PC-9 (cell line): ENCODE measurements around the gene STK39. TPM values are rescaled to one million over a fixed set of nuclear protein-coding genes. Genes with fewer than 3 reads are reported as not detected.

ENCODE experiments used
- BruUV-seq: library from RNA; stranded (reverse); fragments of 400-500 nt; replicated peaks from 2 replicates; lab custom pipeline; 2021; lab: Mats Ljungman, UMichigan
- CTCF ChIA-PET: fragments of 300-600 bp; sonication (Branson Sonifier 250); formaldehyde crosslinking; loops from one replicate; lab custom pipeline; 2022; ENCODE audit warnings: antibody characterized with exemption; lab: Charles Lee
- POLR2A ChIA-PET: fragments of 300-600 bp; sonication (Branson Sonifier 250); formaldehyde crosslinking; loops from one replicate; lab custom pipeline; 2022; ENCODE audit warnings: antibody characterized with exemption; ENCODE audit not compliant: unreplicated experiment; lab: Charles Lee
- DNase-seq, 2 experiments: peaks; one replicate each; pipeline versions ENCODE4 v3.0.0 to v3.0.0-alpha.2; 2015 to 2022; ENCODE audit warnings: mixed read lengths in 1 of 2
- H2AFZ ChIP-seq: fragments of 200-600 bp; sonication (generic); 2 replicates; pipeline ENCODE4 v1.8.1; 2017; ENCODE audit warnings: antibody characterized with exemption
- H3F3A ChIP-seq: fragments of 200-600 bp; sonication (generic); 2 replicates; pipeline ENCODE4 v1.8.1; 2017; ENCODE audit warnings: antibody characterized with exemption, mild to moderate bottlenecking, low read depth; ENCODE audit not compliant: insufficient read depth
- H3K27ac ChIP-seq: fragments of 200-600 bp; sonication (generic); 2 replicates; pipeline ENCODE4 v1.6.1; 2016; ENCODE audit warnings: mixed run types
- H3K27me3 ChIP-seq: fragments of 200-600 bp; sonication (generic); 2 replicates; pipeline ENCODE4 v1.6.1; 2016; ENCODE audit warnings: low read depth, mixed run types; ENCODE audit not compliant: insufficient read depth
- H3K36me3 ChIP-seq: fragments of 200-600 bp; sonication (generic); 2 replicates; pipeline ENCODE4 v1.6.1; 2016; ENCODE audit warnings: low read depth, mixed run types
- H3K4me1 ChIP-seq: fragments of 200-600 bp; sonication (generic); replicated peaks from 2 replicates; pipeline ENCODE4 v1.6.1; 2016; ENCODE audit warnings: mixed run types; ENCODE audit not compliant: insufficient read depth
- H3K4me2 ChIP-seq: fragments of 200-600 bp; sonication (generic); 2 replicates; pipeline ENCODE4 v1.6.1; 2017; ENCODE audit warnings: mixed run types
- H3K4me3 ChIP-seq: fragments of 200-600 bp; sonication (generic); 2 replicates; pipeline ENCODE4 v1.6.1; 2016; ENCODE audit warnings: mixed run types
- H3K79me2 ChIP-seq: fragments of 200-600 bp; sonication (generic); 2 replicates; pipeline ENCODE4 v1.6.1; 2017; ENCODE audit warnings: low read depth, mixed run types
- H3K9me2 ChIP-seq: fragments of 200-600 bp; sonication (generic); 2 replicates; pipeline ENCODE4 v1.8.1; 2017; ENCODE audit warnings: mild to moderate bottlenecking; ENCODE audit not compliant: insufficient read depth
- H3K9me3 ChIP-seq: fragments of 200-600 bp; sonication (generic); 2 replicates; pipeline ENCODE4 v1.8.1; 2016; ENCODE audit warnings: low read depth; ENCODE audit not compliant: insufficient read depth
- H4K20me1 ChIP-seq: fragments of 200-600 bp; sonication (generic); 2 replicates; pipeline ENCODE4 v1.8.1; 2017; ENCODE audit not compliant: insufficient read depth
- EZH2 ChIP-seq: fragments of 200-600 bp; sonication (generic); IDR thresholded peaks from 2 replicates; pipeline ENCODE4 v1.8.0; 2017; ENCODE audit warnings: antibody characterized with exemption, low read depth
- intact Hi-C: fragments of 100-400 bp; cut with micrococcal nuclease; formaldehyde crosslinking; loops from one replicate; pipeline ENCODE4 v1.10.0; 2022; ENCODE audit not compliant: unreplicated experiment
- total RNA-seq: library from RNA; stranded (reverse); gene quantifications from 2 replicates; pipeline ENCODE4 v1.2.3, GENCODE V29; 2021
- TF ChIP-seq, protein P1 (sequence below): fragments of 200-600 bp; sonication (generic); conservative IDR thresholded peaks from 2 replicates; pipeline ENCODE4 v1.6.1; 2017; ENCODE audit warnings: mixed run types, antibody characterized with exemption, mild to moderate bottlenecking, moderate library complexity

STK39 gene
- total RNA-seq, 1 experiment from 2014 or later = 14.5 TPM

DNA sequence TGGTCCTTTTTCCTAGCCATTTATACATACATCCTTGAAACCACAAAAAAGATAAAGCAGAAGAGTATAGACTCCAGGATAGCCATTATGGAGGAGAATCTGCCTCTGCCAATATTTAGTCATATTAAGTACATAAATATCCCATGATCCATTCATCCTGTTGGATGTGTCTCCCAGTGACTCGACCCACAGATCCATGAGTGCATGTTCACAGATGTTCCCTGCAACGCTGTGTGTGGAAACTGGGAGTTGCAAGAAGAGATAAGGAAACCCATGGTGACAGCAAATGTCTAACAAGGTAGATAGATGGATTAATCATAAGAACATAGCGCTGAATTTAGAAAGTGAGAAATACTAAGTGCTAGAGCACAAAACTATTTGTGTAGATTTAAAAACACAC is 34.5 kb downstream of the STK39 start:
- Histone ChIP-seq H3K79me2 (peaks cover 52% of the 10 kb centered on the region), H3K9me2 (no peaks in the 10 kb centered on the region), H3K4me3 (no peak overlapping the region), H4K20me1 (no peaks in the 10 kb centered on the region), H3F3A (peaks cover 29% of the 10 kb centered on the region), H3K36me3 (no peaks in the 10 kb centered on the region; the same call in 1 of the 2 replicates), H3K27me3 (no peaks in the 10 kb centered on the region), H3K27ac (peak overlapping the region; percentile 99), H3K9me3 (no peaks in the 10 kb centered on the region), H3K4me1 (peaks cover 54% of the 10 kb centered on the region), H3K4me2 (peak overlapping the region; percentile 72), H2AFZ (no peak overlapping the region)
- BruUV-seq = no TSS peak
- DNase-seq = no peak
- CTCF ChIA-PET = no interaction called here
- POLR2A ChIA-PET = no interaction called here
- intact Hi-C loops = loop anchor here (5.0 to 10.0 kb wide), 2 partner anchors 34 to 1978 kb away; partner anchors contain the start of gene STK39
- no peak for TF ChIP-seq EZH2
- TF ChIP-seq, protein P1, sequence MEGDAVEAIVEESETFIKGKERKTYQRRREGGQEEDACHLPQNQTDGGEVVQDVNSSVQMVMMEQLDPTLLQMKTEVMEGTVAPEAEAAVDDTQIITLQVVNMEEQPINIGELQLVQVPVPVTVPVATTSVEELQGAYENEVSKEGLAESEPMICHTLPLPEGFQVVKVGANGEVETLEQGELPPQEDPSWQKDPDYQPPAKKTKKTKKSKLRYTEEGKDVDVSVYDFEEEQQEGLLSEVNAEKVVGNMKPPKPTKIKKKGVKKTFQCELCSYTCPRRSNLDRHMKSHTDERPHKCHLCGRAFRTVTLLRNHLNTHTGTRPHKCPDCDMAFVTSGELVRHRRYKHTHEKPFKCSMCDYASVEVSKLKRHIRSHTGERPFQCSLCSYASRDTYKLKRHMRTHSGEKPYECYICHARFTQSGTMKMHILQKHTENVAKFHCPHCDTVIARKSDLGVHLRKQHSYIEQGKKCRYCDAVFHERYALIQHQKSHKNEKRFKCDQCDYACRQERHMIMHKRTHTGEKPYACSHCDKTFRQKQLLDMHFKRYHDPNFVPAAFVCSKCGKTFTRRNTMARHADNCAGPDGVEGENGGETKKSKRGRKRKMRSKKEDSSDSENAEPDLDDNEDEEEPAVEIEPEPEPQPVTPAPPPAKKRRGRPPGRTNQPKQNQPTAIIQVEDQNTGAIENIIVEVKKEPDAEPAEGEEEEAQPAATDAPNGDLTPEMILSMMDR = no peak

DNA sequence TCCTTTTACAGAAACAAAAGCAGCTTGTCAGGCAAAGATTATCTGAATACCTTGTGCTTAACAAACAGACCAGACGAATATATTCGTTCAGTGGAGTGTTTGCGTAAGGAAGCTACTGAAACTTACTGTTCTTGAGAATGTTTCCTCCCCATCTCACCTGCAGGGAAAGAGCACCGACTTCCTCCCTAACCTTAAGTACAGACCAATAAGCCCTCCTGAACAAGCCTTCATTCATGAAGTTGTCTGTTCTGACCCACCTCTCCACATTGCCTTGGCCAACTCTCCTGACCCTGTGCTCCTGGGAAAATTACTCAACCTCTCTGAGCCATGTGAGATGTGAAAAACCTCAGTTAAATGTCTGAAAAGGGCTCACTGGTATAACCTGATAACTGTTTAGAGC is 35.2 kb downstream of the STK39 start:
- intact Hi-C loops = loop anchor here (5.0 to 10.0 kb wide), 2 partner anchors 35 to 1977 kb away; partner anchors contain the start of gene STK39
- BruUV-seq = no TSS peak

DNA sequence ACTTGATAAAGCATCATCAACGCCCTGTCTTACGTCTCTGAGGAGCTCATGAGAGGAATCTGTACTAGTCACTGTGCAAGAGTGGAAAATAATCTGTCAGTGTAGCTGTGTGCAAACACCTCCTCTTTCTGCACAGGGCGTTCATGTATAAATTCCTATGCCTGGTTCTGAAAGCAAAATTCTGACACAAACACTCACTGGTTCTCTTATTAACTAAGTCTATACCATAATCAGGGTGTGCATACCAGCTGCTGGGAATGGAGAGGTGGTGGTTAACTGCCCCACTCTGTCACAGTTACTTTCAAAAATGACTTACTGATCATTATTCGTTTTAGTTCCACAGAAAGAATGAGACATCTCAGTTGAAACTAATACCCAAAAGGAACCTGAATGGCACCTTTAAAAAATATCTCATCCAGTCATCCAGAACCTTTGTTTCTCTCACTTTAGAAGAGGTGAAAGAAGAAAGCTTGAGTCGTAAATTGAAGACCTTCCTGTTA is 35.7 kb downstream of the STK39 start:
- Histone ChIP-seq H3K36me3 (peaks cover 5% of the 10 kb centered on the region; the same call in 1 of the 2 replicates), H3K79me2 (peaks cover 56% of the 10 kb centered on the region), H2AFZ (no peak overlapping the region), H3K9me3 (no peaks in the 10 kb centered on the region), H3F3A (peaks cover 29% of the 10 kb centered on the region), H4K20me1 (no peaks in the 10 kb centered on the region), H3K4me3 (no peak overlapping the region; the same call in 1 of the 2 replicates), H3K4me2 (peak overlapping the region; percentile 72), H3K27ac (peak overlapping the region; percentile 99), H3K9me2 (no peaks in the 10 kb centered on the region), H3K4me1 (peaks cover 54% of the 10 kb centered on the region), H3K27me3 (no peaks in the 10 kb centered on the region)
- TF ChIP-seq, protein P1 = no peak
- no peak for TF ChIP-seq EZH2
- no peak for DNase-seq
- CTCF ChIA-PET = interaction anchor here (0.6 kb wide), 1 partner anchor 94 kb away, joined by 7 read pairs; no protein-coding TSS in a partner anchor
- intact Hi-C loops = loop anchor here (2.0 to 10.0 kb wide), 3 partner anchors 19 to 1977 kb away; partner anchors contain the start of gene STK39
- POLR2A ChIA-PET = no interaction called here
- BruUV-seq = TSS peak; percentile 83

More for the DNA sequence above, 35.2 kb downstream of the STK39 start:
- no peak for TF ChIP-seq EZH2
- TF ChIP-seq, protein P1 = no peak
- H4K20me1 ChIP-seq = no peaks in the 10 kb centered on the region
- peaks cover 29% of the 10 kb centered on the region for H3F3A ChIP-seq
- peaks cover 54% of the 10 kb centered on the region for H3K4me1 ChIP-seq
- no peak overlapping the region for H2AFZ ChIP-seq
- no peak overlapping the region; the same call in 1 of the 2 replicates for H3K4me3 ChIP-seq
- H3K9me2 ChIP-seq = no peaks in the 10 kb centered on the region
- no peaks in the 10 kb centered on the region for H3K27me3 ChIP-seq
- ChIA-PET CTCF (interaction anchor here (0.6 kb wide), 1 partner anchor 94 kb away, joined by 7 read pairs; no protein-coding TSS in a partner anchor), POLR2A (no interaction called here)
- peak in 1 of 2 experiments; percentile 82 for DNase-seq
- H3K79me2 ChIP-seq = peaks cover 55% of the 10 kb centered on the region
- peak overlapping the region; percentile 72 for H3K4me2 ChIP-seq
- H3K9me3 ChIP-seq = no peaks in the 10 kb centered on the region
- peaks cover 5% of the 10 kb centered on the region; the same call in 1 of the 2 replicates for H3K36me3 ChIP-seq
- H3K27ac ChIP-seq = peak overlapping the region; percentile 99
